PFSK-1 (cell line): ENCODE data around the gene NRN1.
A peak's percentile ranks its signal among the peaks of the same experiment; 100 is the strongest.

Experiments
- FOXP2 ChIP-seq: optimal IDR thresholded peaks from 2 replicates; pipeline ENCODE3; 2011; ENCODE audit warnings: borderline replicate concordance, control low read depth, inconsistent platforms; ENCODE audit not compliant: insufficient read depth; ENCODE audit errors: extremely low read length, extremely low read depth
- POLR2AphosphoS5 ChIP-seq: IDR thresholded peaks from 2 replicates; pipeline ENCODE4 v1.6.1; 2012; ENCODE audit warnings: low read depth, mild to moderate bottlenecking, control low read depth, low read length, moderate library complexity
- SIN3A ChIP-seq: IDR thresholded peaks from 2 replicates; pipeline ENCODE4 v1.6.1; 2012; ENCODE audit warnings: mild to moderate bottlenecking, low read length, moderate library complexity, borderline replicate concordance; ENCODE audit not compliant: insufficient read depth
- TAF1 ChIP-seq: IDR thresholded peaks from 2 replicates; pipeline ENCODE4 v1.6.1; 2012; ENCODE audit warnings: low read length, control low read depth, borderline replicate concordance; ENCODE audit not compliant: insufficient read depth
- TF ChIP-seq, protein P1 (sequence below), 2 experiments: IDR thresholded peaks; 2 replicates each; pipeline versions ENCODE4 v1.6.1 to v1.8.0; 2011 to 2012; ENCODE audit warnings: low read depth in 2 of 2, low read length in 2 of 2, control low read depth in 1 of 2, inconsistent platforms in 1 of 2, mild to moderate bottlenecking in 1 of 2, moderate library complexity in 1 of 2; ENCODE audit not compliant: insufficient read depth in 1 of 2

The NRN1 gene

DNA sequence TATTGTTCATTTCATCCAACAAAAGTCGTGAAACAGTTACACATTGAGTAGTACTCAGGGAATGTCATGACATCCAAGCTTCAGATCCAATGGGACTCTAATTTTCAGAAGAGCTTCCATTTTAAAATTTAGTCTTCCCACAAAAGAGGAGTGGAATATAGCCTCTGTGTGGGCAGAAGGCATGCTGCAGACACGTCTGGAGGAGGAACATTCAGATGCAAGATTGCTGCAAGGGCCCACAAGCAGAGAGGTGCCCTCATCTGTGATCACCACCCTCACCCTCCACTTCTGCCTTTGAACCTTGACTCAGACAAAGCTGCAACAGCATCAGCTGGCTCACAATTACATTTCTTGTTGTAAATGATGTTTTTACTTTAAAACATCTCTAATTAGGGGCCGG lies 29.9 kb downstream of the NRN1 start:
- TF ChIP-seq SIN3A = no peak
- no peak for TF ChIP-seq TAF1
- no peak for TF ChIP-seq POLR2AphosphoS5
- no peak for TF ChIP-seq FOXP2
- TF ChIP-seq, protein P1, sequence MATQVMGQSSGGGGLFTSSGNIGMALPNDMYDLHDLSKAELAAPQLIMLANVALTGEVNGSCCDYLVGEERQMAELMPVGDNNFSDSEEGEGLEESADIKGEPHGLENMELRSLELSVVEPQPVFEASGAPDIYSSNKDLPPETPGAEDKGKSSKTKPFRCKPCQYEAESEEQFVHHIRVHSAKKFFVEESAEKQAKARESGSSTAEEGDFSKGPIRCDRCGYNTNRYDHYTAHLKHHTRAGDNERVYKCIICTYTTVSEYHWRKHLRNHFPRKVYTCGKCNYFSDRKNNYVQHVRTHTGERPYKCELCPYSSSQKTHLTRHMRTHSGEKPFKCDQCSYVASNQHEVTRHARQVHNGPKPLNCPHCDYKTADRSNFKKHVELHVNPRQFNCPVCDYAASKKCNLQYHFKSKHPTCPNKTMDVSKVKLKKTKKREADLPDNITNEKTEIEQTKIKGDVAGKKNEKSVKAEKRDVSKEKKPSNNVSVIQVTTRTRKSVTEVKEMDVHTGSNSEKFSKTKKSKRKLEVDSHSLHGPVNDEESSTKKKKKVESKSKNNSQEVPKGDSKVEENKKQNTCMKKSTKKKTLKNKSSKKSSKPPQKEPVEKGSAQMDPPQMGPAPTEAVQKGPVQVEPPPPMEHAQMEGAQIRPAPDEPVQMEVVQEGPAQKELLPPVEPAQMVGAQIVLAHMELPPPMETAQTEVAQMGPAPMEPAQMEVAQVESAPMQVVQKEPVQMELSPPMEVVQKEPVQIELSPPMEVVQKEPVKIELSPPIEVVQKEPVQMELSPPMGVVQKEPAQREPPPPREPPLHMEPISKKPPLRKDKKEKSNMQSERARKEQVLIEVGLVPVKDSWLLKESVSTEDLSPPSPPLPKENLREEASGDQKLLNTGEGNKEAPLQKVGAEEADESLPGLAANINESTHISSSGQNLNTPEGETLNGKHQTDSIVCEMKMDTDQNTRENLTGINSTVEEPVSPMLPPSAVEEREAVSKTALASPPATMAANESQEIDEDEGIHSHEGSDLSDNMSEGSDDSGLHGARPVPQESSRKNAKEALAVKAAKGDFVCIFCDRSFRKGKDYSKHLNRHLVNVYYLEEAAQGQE (IDR thresholded peaks at IDR 0.05; ENCODE audit: insufficient read depth in 1 of 2, low read depth in 2 of 2, low read length in 2 of 2) = no peak

GRCh38 chr6:5968817-5969734 lies 37.6 kb downstream of the NRN1 start:
- TF ChIP-seq, protein P1 (IDR thresholded peaks at IDR 0.05; ENCODE audit: insufficient read depth in 1 of 2, low read depth in 2 of 2, low read length in 2 of 2) = no peak
- no peak for TF ChIP-seq POLR2AphosphoS5
- peak; percentile 46 for TF ChIP-seq FOXP2
- no peak for TF ChIP-seq TAF1
- no peak for TF ChIP-seq SIN3A

GRCh38 chr6:5967594-5967993 lies 39.1 kb downstream of the NRN1 start:
- TF ChIP-seq SIN3A = no peak
- TF ChIP-seq FOXP2 = no peak
- no peak for TF ChIP-seq TAF1
- no peak for TF ChIP-seq POLR2AphosphoS5
- TF ChIP-seq, protein P1 (IDR thresholded peaks at IDR 0.05; ENCODE audit: insufficient read depth in 1 of 2, low read depth in 2 of 2, low read length in 2 of 2) = no peak

GRCh38 chr6:5962794-5963193 lies 43.9 kb downstream of the NRN1 start:
- no peak for TF ChIP-seq FOXP2
- TF ChIP-seq POLR2AphosphoS5 = no peak

- TF ChIP-seq POLR2AphosphoS5 (no peak), FOXP2 (no peak), TAF1 (no peak), SIN3A (no peak)
- TF ChIP-seq, protein P1 (IDR thresholded peaks at IDR 0.05; ENCODE audit: insufficient read depth in 1 of 2, low read depth in 2 of 2, low read length in 2 of 2) = no peak
These were observed 44.9 kb downstream of the NRN1 start for GRCh38 chr6:5961836-5962235.
